LNCaP clone FGC (cell line): ENCODE data around the gene NFIC.
"Not testable (repeated sequence)": the region's sequence is repeated elsewhere in the genome, so short reads cannot be mapped to it uniquely, and the experiment has no call there.

Experiments used
- DNase-seq: peaks from one replicate; pipeline ENCODE4 v3.0.0-alpha.2; 2011; ENCODE audit warnings: low read depth
- H3K4me3 ChIP-seq: 2 replicates; pipeline ENCODE4 v1.5.1; 2011; ENCODE audit warnings: mild to moderate bottlenecking, low read depth, low read length, control low read depth
- CTCF ChIP-seq: IDR thresholded peaks from 2 replicates; pipeline ENCODE4 v1.5.1; 2012; ENCODE audit warnings: mild to moderate bottlenecking; ENCODE audit not compliant: control insufficient read depth, insufficient read depth; ENCODE audit errors: extremely low read depth

NFIC gene

GRCh38 chr19:3504735-3505134 is 138.4 kb downstream of the NFIC start:
- peak overlapping the region; percentile 70 for H3K4me3 ChIP-seq
- TF ChIP-seq CTCF, result no peak
- DNase-seq, result no peak

GRCh38 chr19:3505598-3506383 is 139.4 kb downstream of the NFIC start, which contains the start of gene FZR1:
TSS of gene FZR1 (plus strand) at chr19:3506311. CDS start at chr19:3522990, 16,679 bp downstream.
- H3K4me3 ChIP-seq, result peak within 1 kb of the TSS; percentile 96
- no peak for TF ChIP-seq CTCF
- peak; percentile 94 for DNase-seq

GRCh38 chr19:3506384-3507340 is 140.3 kb downstream of the NFIC start:
- TF ChIP-seq CTCF, result no peak
- DNase-seq, result no peak
- H3K4me3 ChIP-seq, result peak overlapping the region; percentile 96

GRCh38 chr19:3507371-3508120 is 141.2 kb downstream of the NFIC start:
- H3K4me3 ChIP-seq, result peak overlapping the region; percentile 96
- DNase-seq, result no peak
- TF ChIP-seq CTCF, result no peak

- DNase-seq, H3K4me3 ChIP-seq: not testable (repeated sequence)
Measured at GRCh38 chr19:3508121-3508661, 141.8 kb downstream of the NFIC start.

GRCh38 chr19:3508771-3509535 is 142.6 kb downstream of the NFIC start:
- DNase-seq, result no peak
- no peak for TF ChIP-seq CTCF
- no peak overlapping the region for H3K4me3 ChIP-seq
